NCI-H2227 (cell line): ENCODE measurements around the gene JMJD7.

ENCODE experiments used
- DNase-seq: peaks from one replicate; lab custom pipeline; 2025; ENCODE audit not compliant: unreplicated experiment; lab: John Stamatoyannopoulos, UW

The JMJD7 gene

DNA sequence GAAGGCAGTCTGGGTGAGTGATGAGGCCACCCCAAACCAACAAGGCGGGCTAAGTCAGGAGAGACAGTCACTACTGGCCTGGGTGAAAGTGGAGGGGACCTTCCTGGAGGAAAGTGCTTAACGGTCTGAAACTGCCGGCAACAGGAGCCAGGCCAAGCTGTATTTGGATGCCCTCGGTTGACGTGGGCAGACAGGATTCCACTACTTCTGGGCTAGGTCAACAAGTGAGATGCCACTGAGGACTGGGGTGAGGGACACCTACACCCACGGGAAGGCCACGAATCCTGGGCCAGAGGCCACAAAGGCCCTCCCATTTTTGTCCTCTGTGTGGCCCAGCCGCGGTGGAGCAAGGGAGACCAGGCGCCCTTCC is 53.6 kb downstream of the JMJD7 start:
- DNase-seq: no peak

DNA sequence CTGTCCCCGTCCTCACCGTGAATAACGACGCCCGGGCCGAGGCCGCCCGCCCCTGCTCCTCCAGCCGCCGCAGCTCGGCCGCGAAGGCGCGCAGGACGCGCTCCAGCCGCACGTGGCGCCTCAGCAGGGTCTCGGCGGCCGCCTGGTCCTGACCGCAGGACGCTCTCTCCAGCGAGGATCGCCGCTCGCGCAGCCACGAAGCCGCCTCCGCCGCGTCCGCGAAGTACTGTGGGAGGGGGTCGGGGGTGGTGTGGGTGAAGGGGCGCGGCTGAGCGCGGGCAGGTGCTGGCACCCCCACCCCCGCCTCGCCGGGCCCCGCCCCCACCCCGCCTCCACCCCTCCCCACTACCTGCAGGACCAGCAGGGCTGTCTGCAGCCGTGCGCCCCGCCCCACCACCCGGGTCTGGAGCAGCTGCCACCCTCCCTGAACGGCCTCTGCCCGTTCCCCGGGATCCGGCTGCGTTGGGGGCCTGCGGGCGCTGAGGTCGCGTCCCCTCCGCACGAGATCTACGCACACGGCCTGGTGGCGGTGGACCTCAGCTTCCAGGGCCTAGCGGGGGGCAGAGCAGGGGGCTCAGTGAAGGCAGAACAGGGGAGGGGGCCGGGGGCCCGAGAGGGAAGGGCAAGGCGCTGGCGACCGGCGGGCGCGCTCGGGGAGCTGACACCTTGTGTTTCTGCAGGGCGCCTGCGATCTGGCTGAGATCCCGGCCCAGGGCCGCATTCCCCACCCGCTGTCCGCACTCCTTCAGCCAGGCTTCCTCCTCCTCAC is 54.2 kb downstream of the JMJD7 start:
- DNase-seq: no peak

DNA sequence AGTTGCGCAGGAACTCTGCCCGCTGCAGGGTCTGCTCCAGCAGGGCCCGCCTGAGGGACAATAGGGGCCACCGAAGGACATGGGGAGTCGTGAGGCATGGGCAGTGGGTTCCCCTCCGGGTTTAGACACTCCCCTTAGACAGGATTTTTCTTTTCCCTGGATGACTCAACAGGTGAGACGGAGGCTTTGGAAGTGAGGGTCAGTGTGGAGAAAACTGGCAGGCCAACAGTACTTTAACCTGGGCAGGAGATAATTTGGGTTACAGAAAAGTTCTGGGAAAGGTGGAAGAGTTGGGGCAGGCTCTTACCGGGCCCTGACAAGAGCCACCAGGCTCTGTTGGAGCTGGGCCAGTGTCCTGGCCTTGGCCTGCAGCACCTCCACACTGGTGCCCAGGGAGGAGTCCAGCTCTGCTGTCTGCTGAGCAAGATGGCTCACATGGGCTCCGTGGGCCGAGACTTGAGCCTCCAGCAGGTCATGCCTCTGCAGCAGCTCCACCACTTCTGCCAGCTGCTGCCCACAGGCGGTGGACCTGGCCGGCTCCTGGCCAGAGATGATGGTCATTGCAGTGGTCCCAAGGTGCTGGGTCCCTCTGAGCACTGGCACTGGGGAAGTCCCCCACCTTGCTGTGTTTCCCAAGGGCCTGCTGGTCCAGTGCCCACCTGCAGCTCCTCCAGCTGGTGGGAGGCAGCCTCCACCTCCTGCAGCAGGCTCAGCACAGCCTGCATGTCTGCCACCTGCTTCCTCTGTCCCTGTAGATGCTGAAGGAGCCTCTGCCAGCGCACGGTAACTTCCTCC is 55.0 kb downstream of the JMJD7 start:
- DNase-seq: no peak

DNA sequence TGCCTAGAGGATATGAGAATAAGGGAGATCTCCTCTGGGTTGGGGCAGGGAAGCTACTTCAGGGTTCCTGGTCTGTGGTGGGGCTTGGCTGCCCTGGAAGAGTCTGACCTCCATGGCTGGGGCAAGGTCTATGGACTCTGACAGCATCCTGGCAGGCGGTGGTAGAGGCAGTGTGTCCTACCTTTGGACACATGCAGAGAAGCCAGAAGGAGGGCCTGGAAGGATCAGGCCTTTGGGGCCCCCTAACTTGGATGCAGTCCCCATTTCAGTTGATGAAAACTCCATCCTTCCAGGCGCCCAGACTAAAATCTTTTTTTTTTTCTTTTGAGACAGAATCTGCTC is 55.6 kb downstream of the JMJD7 start:
- DNase-seq: no peak

DNA sequence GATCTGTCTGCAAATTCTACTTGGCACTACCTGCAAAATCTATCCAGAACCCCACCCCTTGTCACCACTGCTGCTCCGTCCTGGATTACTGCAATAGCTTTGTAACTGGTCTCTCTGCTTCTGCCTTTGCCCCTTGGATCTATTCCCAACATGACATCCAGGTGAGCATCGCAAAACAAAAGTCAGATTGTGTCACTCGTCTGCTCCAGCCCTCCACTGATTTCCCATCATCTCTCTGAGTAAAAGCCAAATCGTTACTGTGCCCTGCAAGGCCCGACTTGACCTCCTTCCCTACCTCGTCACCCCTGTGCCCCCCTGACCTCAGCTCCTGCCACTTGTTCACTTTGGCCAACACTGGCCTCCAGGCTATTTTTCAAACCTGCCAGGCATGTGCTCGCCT is 56.6 kb downstream of the JMJD7 start:
- DNase-seq: no peak

DNA sequence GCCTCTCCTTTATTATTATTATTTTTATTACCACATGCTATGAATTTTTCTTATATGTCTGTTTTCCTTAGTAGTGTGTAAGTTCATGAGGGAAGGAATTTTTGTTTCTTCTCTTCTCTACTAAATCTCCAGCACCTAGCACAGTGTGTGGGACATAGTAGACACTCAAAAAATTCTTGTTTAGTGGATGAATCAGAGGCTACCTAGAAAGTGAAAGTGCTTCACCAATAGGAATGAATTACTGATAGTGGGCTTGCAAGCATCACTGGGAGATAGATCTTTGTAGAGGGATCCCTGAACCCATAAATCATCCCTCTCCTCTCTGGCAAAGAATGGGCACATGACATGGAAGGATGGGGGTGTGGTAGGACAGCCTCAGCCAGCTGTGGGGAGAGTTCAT is 57.4 kb downstream of the JMJD7 start:
- no peak for DNase-seq

DNA sequence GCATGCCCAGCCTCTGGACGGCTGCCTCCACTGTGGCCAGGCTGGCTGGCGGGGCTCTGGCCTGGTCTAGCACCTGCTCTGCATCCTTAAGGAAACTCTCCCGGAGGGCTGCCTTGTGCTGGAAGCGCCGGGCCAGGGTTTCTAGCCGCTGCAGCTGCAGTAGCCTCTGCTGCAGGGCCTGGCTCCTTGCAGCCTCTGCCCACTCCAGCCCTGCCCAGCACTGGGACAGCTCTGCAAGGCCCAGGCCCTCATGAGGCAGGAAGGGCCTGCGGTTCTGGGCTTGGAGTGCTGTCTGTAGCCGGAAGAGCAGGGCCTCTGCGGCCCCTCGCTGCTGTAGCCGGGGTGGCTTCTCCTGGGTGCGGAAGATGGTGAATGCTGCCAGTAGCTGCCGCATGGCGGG is 57.9 kb downstream of the JMJD7 start:
- DNase-seq: no peak

DNA sequence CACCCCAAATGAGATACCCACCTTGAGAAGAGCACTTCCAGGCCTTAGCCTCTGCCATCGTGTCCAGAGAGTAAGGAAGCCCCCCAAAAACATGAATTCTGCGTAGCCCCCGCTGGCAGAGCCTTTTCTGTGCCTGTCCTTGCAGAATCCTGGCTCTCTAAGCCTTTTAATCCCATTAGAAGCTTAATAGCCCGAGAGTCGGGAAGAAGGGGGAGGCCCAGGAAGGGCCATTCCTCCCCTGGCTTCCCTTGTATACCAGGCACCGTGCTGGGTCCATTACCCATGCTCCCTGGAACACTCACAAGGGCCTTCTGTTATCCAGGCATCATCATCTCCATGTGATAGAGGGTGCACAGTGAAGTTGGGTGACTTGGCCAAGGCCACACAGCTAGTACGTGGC is 58.8 kb downstream of the JMJD7 start:
- DNase-seq: no peak

DNA sequence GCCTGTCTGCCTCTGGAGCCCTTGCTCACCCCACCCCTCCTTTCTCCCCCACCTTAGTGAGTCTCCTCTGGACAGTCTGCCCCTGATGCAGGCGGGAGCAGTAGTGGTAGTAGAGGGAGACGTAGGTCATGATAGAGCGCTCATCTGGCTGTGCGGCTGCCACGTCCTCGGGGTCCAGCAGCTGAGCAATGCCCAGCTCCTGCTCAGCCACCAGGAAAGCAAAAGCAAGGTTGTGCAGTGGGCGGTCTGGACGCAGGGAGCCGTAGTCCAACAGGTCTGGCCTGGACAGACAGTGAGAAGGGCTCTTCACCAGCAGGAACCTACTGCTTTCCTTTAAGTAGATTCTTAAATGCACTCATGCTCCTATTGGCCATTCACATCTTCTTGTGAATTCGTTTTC is 59.3 kb downstream of the JMJD7 start:
- no peak for DNase-seq
